ENCODE data around the gene FBXL12. TPM values are rescaled to one million over a fixed set of nuclear protein-coding genes. Genes with fewer than 3 reads are reported as not detected.
"Not testable (repeated sequence)": the region's sequence is repeated elsewhere in the genome, so short reads cannot be mapped to it uniquely, and the experiment has no call there.

FBXL12 gene
- total RNA-seq, 2 experiments from 2014 or later, result 18.3 to 20.6 TPM

DNA sequence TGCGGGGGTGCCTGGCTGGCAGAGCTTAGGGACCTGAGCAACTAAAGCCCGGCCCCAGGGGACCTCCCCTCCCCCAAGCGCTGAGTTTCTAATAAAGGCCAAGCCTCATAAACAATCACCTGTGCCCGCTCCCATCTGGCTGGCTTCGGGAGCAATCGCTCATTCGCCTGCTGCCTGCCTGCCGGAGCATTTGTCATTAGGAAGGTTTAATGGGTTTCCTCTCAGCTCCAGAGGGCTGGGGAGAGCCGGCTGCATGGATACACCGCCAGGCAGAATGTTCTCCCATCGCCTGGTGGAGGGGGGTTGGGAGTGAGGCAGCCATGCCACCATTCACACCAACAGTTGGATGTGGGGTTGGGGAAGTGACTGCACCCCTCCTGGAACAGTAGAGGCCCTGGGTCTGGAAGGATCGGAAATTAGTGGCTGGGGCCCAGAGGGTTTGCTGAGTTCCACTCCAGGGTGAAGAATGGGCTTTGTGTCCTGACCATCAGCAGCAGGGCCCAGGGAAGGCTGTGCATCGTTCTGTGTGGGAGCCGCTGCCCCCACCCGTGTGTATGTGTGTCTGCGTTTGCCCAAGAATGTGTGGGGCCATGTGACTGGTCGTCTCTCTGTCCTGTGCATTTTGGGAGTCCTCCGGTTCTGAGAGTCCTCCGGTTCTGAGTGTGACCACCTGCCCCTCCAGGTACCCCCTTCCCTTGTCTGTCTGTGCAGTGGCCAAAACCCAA is 31.5 kb upstream of the FBXL12 start:
- ChIA-PET POLR2A (interaction anchor here (1.0 kb wide), 1 partner anchor 10 kb away, joined by 3 read pairs; no protein-coding TSS in a partner anchor), CTCF (no interaction called here)
- DNase-seq, result no peak
- Mint-ChIP-seq H3K27ac (no peak overlapping the region), H3K4me1 (peaks cover 9% of the 10 kb centered on the region), H3K36me3 (ENCODE audit: low read depth) (peaks cover 11% of the 10 kb centered on the region), H3K4me3 (no peak overlapping the region), H3K27me3 (no peaks in the 10 kb centered on the region), H3K9me3 (no peaks in the 10 kb centered on the region)

GRCh38 chr19:9849791-9850190 is 30.9 kb upstream of the FBXL12 start:
- H3K9me3 Mint-ChIP-seq, result no peaks in the 10 kb centered on the region
- ChIA-PET CTCF (no interaction called here), POLR2A (no interaction called here)
- H3K36me3 Mint-ChIP-seq (ENCODE audit: low read depth), result peaks cover 17% of the 10 kb centered on the region
- no peaks in the 10 kb centered on the region for H3K27me3 Mint-ChIP-seq
- DNase-seq, result no peak
- H3K4me3 Mint-ChIP-seq, result no peak overlapping the region
- H3K27ac Mint-ChIP-seq, result no peak overlapping the region
- H3K4me1 Mint-ChIP-seq, result peaks cover 11% of the 10 kb centered on the region

DNA sequence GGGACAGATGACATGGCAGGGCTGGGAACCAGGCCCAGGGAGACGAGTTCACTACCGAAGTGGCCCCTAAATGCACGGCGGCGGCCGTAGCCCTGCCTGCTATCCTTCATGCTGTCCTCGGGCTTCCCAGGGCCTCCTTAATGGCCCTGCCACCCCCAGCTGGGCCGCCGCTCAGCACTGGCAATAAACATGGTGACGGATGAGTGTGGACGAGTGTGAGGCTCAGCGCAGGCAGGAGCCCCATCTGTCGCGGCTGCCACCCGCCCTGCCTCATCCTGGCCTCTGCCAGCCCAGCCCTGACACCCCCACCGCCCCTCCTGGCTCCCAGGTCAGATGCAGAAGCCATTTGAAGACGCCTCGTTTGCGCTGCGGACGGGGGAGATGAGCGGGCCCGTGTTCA is 29.9 kb upstream of the FBXL12 start:
- Mint-ChIP-seq H3K9me3 (no peaks in the 10 kb centered on the region), H3K27me3 (no peaks in the 10 kb centered on the region), H3K4me1 (peaks cover 12% of the 10 kb centered on the region), H3K36me3 (ENCODE audit: low read depth) (peaks cover 26% of the 10 kb centered on the region), H3K27ac (no peak overlapping the region), H3K4me3 (no peak overlapping the region)
- ChIA-PET POLR2A (no interaction called here), CTCF (no interaction called here)
- no peak for DNase-seq

GRCh38 chr19:9848060-9848459 is 29.2 kb upstream of the FBXL12 start:
- peaks cover 32% of the 10 kb centered on the region for H3K36me3 Mint-ChIP-seq (ENCODE audit: low read depth)
- no peak overlapping the region for H3K4me3 Mint-ChIP-seq
- POLR2A ChIA-PET, result no interaction called here
- CTCF ChIA-PET, result no interaction called here
- H3K4me1 Mint-ChIP-seq, result peaks cover 12% of the 10 kb centered on the region
- DNase-seq, result peak; percentile 49
- no peaks in the 10 kb centered on the region for H3K27me3 Mint-ChIP-seq
- no peak overlapping the region for H3K27ac Mint-ChIP-seq
- H3K9me3 Mint-ChIP-seq, result no peaks in the 10 kb centered on the region

GRCh38 chr19:9847087-9847671 is 28.3 kb upstream of the FBXL12 start:
- H3K9me3 Mint-ChIP-seq, result no peaks in the 10 kb centered on the region
- DNase-seq, result peak; percentile 42
- ChIA-PET CTCF (no interaction called here), POLR2A (interaction anchor here (0.6 kb wide), 1 partner anchor 19 kb away, joined by 3 read pairs; the partner anchor contains the start of gene UBL5)
- no peak overlapping the region for H3K4me3 Mint-ChIP-seq
- peaks cover 40% of the 10 kb centered on the region for H3K36me3 Mint-ChIP-seq (ENCODE audit: low read depth)
- H3K27ac Mint-ChIP-seq, result no peak overlapping the region
- H3K27me3 Mint-ChIP-seq, result no peaks in the 10 kb centered on the region
- H3K4me1 Mint-ChIP-seq, result peaks cover 12% of the 10 kb centered on the region

- CTCF ChIA-PET, H3K27me3 Mint-ChIP-seq, POLR2A ChIA-PET, DNase-seq, H3K4me3 Mint-ChIP-seq, H3K27ac Mint-ChIP-seq, H3K9me3 Mint-ChIP-seq: not testable (repeated sequence)
- Mint-ChIP-seq H3K36me3 (ENCODE audit: low read depth) (peaks cover 71% of the 10 kb centered on the region), H3K4me1 (peaks cover 14% of the 10 kb centered on the region)
These were observed 24.9 kb upstream of the FBXL12 start for GRCh38 chr19:9843626-9844273.

DNA sequence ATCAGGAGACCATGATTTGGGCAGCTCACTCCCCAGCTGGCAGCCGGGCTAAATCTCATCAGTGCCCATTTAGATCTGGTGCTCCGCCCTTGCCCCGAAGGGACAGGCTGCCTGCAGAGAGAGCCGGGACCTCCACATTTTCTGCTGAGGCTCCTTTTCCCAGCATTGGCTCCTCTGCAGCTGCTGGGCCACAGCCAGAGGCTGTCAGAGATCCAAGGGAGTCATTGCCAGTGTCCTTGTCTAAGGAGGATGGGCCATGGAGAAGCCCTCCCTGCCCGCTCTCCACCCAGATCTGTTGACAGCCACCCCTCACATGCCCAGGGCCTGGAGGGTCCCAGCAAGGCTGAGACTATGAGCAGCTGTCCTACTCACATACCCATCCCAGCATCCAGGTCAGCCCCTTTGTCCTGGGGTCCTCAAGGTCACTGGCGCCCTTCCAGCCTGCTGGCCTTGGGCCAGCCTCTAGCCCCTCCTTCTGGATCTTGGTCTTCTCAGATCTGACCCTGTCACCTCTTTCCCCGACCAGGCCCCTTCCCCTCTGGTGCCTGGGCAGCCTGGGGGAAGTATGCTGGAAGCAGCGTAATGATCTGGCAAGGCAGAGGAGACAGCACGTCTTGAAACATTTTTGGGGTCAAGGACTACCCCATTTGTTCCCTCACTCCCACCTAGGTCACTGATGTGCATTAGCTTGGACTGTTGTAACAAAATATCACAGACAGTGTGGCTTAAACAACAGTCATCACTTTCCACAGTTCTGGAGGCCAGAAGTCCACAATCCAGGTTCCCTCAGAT is 24.2 kb upstream of the FBXL12 start:
- no peak overlapping the region for H3K27ac Mint-ChIP-seq
- no peaks in the 10 kb centered on the region for H3K9me3 Mint-ChIP-seq
- peaks cover 72% of the 10 kb centered on the region for H3K36me3 Mint-ChIP-seq (ENCODE audit: low read depth)
- ChIA-PET POLR2A (interaction anchor here (1.6 kb wide), 1 partner anchor 16 kb away, joined by 4 read pairs; the partner anchor contains the start of gene UBL5), CTCF (no interaction called here)
- DNase-seq, result no peak
- H3K4me3 Mint-ChIP-seq, result no peak overlapping the region
- no peaks in the 10 kb centered on the region for H3K27me3 Mint-ChIP-seq
- H3K4me1 Mint-ChIP-seq, result peaks cover 15% of the 10 kb centered on the region

GRCh38 chr19:9839415-9839814 is 20.5 kb upstream of the FBXL12 start:
- ChIA-PET CTCF (interaction anchor here (0.9 kb wide), 1 partner anchor 35 kb away, joined by 4 read pairs; no protein-coding TSS in a partner anchor), POLR2A (interaction anchor here (3.7 kb wide), 1 partner anchor 12 kb away, joined by 22 read pairs; the partner anchor contains the start of gene UBL5)
- Mint-ChIP-seq H3K4me1 (peaks cover 20% of the 10 kb centered on the region), H3K4me3 (no peak overlapping the region), H3K27ac (no peak overlapping the region), H3K27me3 (no peaks in the 10 kb centered on the region), H3K36me3 (ENCODE audit: low read depth) (peaks cover 58% of the 10 kb centered on the region), H3K9me3 (no peaks in the 10 kb centered on the region)
- no peak for DNase-seq

- no peaks in the 10 kb centered on the region for H3K9me3 Mint-ChIP-seq
- no peaks in the 10 kb centered on the region for H3K27me3 Mint-ChIP-seq
- H3K36me3 Mint-ChIP-seq (ENCODE audit: low read depth), result peaks cover 47% of the 10 kb centered on the region
- H3K27ac Mint-ChIP-seq, result no peak overlapping the region
- H3K4me1 Mint-ChIP-seq, result peaks cover 24% of the 10 kb centered on the region
- no peak overlapping the region for H3K4me3 Mint-ChIP-seq
- ChIA-PET POLR2A (interaction anchor here (3.7 kb wide), 1 partner anchor 11 kb away, joined by 22 read pairs; the partner anchor contains the start of gene UBL5), CTCF (no interaction called here)
- DNase-seq, result no peak
These were observed 19.4 kb upstream of the FBXL12 start for GRCh38 chr19:9838324-9838723.

DNA sequence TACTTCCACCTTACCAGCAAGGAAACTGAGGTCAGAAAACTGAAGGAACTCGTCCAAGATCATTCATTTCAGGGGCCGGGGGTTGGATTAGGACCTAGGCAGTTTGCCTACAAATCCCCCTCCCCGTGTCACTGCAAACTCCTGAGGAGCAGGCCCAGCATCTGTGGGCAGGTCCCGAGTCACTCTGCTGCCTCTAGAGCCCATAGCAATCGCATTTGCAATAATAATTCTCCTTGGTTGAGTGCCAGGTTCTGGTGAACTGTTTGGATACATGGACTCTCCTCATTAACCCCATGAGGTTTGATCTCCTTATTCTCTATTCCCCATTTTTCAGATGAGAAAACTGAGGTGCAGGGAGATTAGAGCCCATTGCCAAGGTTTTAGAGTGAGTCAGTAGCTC is 17.1 kb upstream of the FBXL12 start:
- Mint-ChIP-seq H3K9me3 (no peaks in the 10 kb centered on the region), H3K27ac (peak overlapping the region; percentile 71), H3K4me1 (peaks cover 24% of the 10 kb centered on the region), H3K27me3 (no peaks in the 10 kb centered on the region), H3K36me3 (ENCODE audit: low read depth) (peaks cover 26% of the 10 kb centered on the region), H3K4me3 (peak overlapping the region; percentile 90)
- DNase-seq, result no peak
- CTCF ChIA-PET, result interaction anchor here (1.1 kb wide), 1 partner anchor 9 kb away, joined by 3 read pairs; no protein-coding TSS in a partner anchor
- POLR2A ChIA-PET, result interaction anchor here (1.3 to 3.7 kb wide), 4 partner anchors 9 to 67 kb away, joined by 4 to 22 read pairs (median 14); partner anchors contain the start of genes FBXL12, UBL5 and ZNF846

DNA sequence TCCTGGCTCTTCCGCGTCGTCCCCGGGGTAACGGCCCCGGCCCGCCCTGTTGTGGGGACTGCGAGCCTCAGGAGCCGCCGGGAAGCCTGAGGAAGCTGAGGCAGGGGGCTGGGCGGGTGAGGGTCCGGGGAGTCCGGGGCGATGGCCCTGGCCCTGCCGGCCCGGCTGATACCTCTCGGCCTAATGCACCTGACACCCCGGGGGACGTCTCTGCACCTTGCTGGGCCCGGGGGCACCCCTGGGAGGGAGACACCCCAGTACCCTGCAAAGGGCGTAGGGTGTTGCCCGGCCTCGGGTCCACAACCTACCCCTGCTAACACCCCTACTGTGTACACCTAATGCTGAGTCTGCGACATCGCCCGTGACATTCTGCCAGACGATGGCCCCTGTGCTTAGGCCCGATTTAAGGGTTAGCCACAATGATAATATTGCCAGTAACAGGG is 16.6 kb upstream of the FBXL12 start:
- peaks cover 24% of the 10 kb centered on the region for H3K4me1 Mint-ChIP-seq
- CTCF ChIA-PET, result interaction anchor here (1.1 kb wide), 1 partner anchor 9 kb away, joined by 3 read pairs; no protein-coding TSS in a partner anchor
- peak overlapping the region; percentile 71 for H3K27ac Mint-ChIP-seq

DNA sequence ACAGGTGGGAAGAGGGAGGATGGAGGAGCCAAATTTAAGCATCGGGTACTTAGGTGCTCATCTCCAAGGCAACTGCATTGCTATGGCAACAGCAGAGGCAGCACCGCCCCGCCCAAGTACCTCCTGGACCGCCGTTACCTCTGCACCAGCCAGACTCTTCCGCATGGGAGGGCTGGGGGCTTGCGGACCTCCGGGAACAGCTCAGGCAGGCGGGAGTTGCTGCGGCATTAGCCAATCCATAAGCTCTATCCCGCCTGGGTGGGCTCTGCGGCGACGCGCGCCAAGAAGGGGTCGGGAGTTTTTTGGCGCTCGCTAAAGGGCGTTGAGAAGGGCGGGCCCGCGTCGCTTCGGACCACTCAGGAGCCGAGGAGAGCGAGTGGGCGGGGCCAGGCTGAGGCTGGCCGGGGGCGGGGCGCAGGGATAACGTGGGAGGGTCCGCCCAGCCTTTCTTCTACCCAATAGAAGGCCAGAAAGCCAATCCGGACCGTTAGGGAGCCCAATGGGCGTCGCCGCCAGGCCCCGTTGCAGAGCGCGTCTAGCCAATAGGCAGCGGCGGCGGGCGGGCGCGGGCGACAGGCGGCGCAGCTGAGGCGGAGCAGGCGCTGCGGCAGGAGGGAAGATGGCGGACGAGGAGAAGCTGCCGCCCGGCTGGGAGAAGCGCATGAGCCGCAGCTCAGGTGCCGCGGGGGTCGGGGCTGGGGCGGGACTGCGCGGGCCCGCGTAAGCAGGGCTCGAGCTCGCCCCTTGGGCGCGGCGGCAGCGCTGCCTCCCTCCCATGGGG is 16.0 kb upstream of the FBXL12 start, which contains the start of gene PIN1:
Gene PIN1 (plus strand): TSS at position 593 of the 781 bp plus-strand sequence. CDS start 27 bp downstream, at position 620.
- Mint-ChIP-seq H3K4me3 (peak within 1 kb of the TSS; percentile 90), H3K27me3 (no peaks in the 10 kb centered on the region), H3K36me3 (ENCODE audit: low read depth) (peaks cover 22% of the 10 kb centered on the region), H3K4me1 (peaks cover 28% of the 10 kb centered on the region), H3K9me3 (no peaks in the 10 kb centered on the region), H3K27ac (peak within 1 kb of the TSS; percentile 81)
- DNase-seq, result peak; percentile 99
- POLR2A ChIA-PET, result interaction anchor here (0.5 to 2.7 kb wide), 8 partner anchors 9 to 90 kb away, joined by 3 to 22 read pairs (median 5); partner anchors contain the start of gene ZNF846
- CTCF ChIA-PET, result interaction anchor here (0.6 to 1.1 kb wide), 4 partner anchors 8 to 265 kb away, joined by 3 read pairs; no protein-coding TSS in a partner anchor

More for the DNA sequence above, 16.6 kb upstream of the FBXL12 start:
- no peak for DNase-seq
- POLR2A ChIA-PET, result interaction anchor here (1.3 to 2.7 kb wide), 5 partner anchors 9 to 67 kb away, joined by 4 to 22 read pairs (median 5); partner anchors contain the start of genes FBXL12 and ZNF846
- Mint-ChIP-seq H3K36me3 (ENCODE audit: low read depth) (peaks cover 23% of the 10 kb centered on the region), H3K9me3 (no peaks in the 10 kb centered on the region), H3K27me3 (no peaks in the 10 kb centered on the region), H3K4me3 (peak overlapping the region; percentile 90)
